ENCODE results near the gene KHNYN.

Gene KHNYN

GRCh38 chr14:24409956-24410355 is 19.8 kb upstream of the KHNYN start:
- H3K9ac ChIP-seq (ENCODE audit: low read length) = no peak overlapping the region
- TF ChIP-seq EZH2 (IDR thresholded peaks at IDR 0.05; ENCODE audit: borderline replicate concordance, low read length) (no peak), CTCF (IDR thresholded peaks at IDR 0.05; ENCODE audit: low read length) (no peak)
- peaks cover 28% of the 10 kb centered on the region for H3K4me1 ChIP-seq (ENCODE audit: insufficient read depth, low read length, severe bottlenecking)
- no peak overlapping the region for H3K4me3 ChIP-seq (ENCODE audit: low read depth, low read length, poor library complexity, severe bottlenecking)
- H3K27ac ChIP-seq (ENCODE audit: low read depth, low read length, poor library complexity, severe bottlenecking) = peak overlapping the region; percentile 61
- no peaks in the 10 kb centered on the region for H3K9me3 ChIP-seq (ENCODE audit: low read length)
- H3F3A ChIP-seq (ENCODE audit: insufficient read depth, low read length) = no peaks in the 10 kb centered on the region
- H4K20me1 ChIP-seq (ENCODE audit: insufficient read depth, low read length) = no peaks in the 10 kb centered on the region
- no peak overlapping the region for H2AFZ ChIP-seq (ENCODE audit: low read length)
- no peaks in the 10 kb centered on the region for H3K79me2 ChIP-seq (ENCODE audit: insufficient read depth, low read length)
- H3K36me3 ChIP-seq (ENCODE audit: insufficient read depth, low read length) = no peaks in the 10 kb centered on the region
- H3K4me2 ChIP-seq (ENCODE audit: low read length) = no peak overlapping the region
- no peaks in the 10 kb centered on the region for H3K9me2 ChIP-seq (ENCODE audit: low read depth, low read length)
- H3K27me3 ChIP-seq (ENCODE audit: insufficient read depth, low read length) = no peaks in the 10 kb centered on the region

GRCh38 chr14:24411443-24412389 is 18.0 kb upstream of the KHNYN start:
- H4K20me1 ChIP-seq (ENCODE audit: insufficient read depth, low read length) = no peaks in the 10 kb centered on the region
- H3K4me2 ChIP-seq (ENCODE audit: low read length) = no peak overlapping the region
- H3K9ac ChIP-seq (ENCODE audit: low read length) = no peak overlapping the region
- 0 out of 2 replicates have a peak, but pooled peaks cover 6% of the 10 kb centered on the region for H3K27me3 ChIP-seq (ENCODE audit: insufficient read depth, low read length)
- H3K27ac ChIP-seq (ENCODE audit: low read depth, low read length, poor library complexity, severe bottlenecking) = no peak overlapping the region
- no peak overlapping the region for H2AFZ ChIP-seq (ENCODE audit: low read length)
- no peaks in the 10 kb centered on the region for H3K9me2 ChIP-seq (ENCODE audit: low read depth, low read length)
- no peaks in the 10 kb centered on the region for H3K79me2 ChIP-seq (ENCODE audit: insufficient read depth, low read length)
- peaks cover 27% of the 10 kb centered on the region for H3K4me1 ChIP-seq (ENCODE audit: insufficient read depth, low read length, severe bottlenecking)
- no peak for TF ChIP-seq EZH2 (IDR thresholded peaks at IDR 0.05; ENCODE audit: borderline replicate concordance, low read length)
- peak; percentile 74 for TF ChIP-seq CTCF (IDR thresholded peaks at IDR 0.05; ENCODE audit: low read length)
- H3F3A ChIP-seq (ENCODE audit: insufficient read depth, low read length) = no peaks in the 10 kb centered on the region
- H3K36me3 ChIP-seq (ENCODE audit: insufficient read depth, low read length) = no peaks in the 10 kb centered on the region
- no peaks in the 10 kb centered on the region for H3K9me3 ChIP-seq (ENCODE audit: low read length)
- H3K4me3 ChIP-seq (ENCODE audit: low read depth, low read length, poor library complexity, severe bottlenecking) = no peak overlapping the region

- no peaks in the 10 kb centered on the region for H3K36me3 ChIP-seq (ENCODE audit: insufficient read depth, low read length)
- no peaks in the 10 kb centered on the region for H3F3A ChIP-seq (ENCODE audit: insufficient read depth, low read length)
- H3K9me2 ChIP-seq (ENCODE audit: low read depth, low read length) = no peaks in the 10 kb centered on the region
- H4K20me1 ChIP-seq (ENCODE audit: insufficient read depth, low read length) = no peaks in the 10 kb centered on the region
- no peak overlapping the region for H3K4me2 ChIP-seq (ENCODE audit: low read length)
- no peak overlapping the region for H3K27ac ChIP-seq (ENCODE audit: low read depth, low read length, poor library complexity, severe bottlenecking)
- 0 out of 2 replicates have a peak, but pooled peaks cover 6% of the 10 kb centered on the region for H3K27me3 ChIP-seq (ENCODE audit: insufficient read depth, low read length)
- no peak for TF ChIP-seq EZH2 (IDR thresholded peaks at IDR 0.05; ENCODE audit: borderline replicate concordance, low read length)
- no peak overlapping the region for H2AFZ ChIP-seq (ENCODE audit: low read length)
- peaks cover 12% of the 10 kb centered on the region for H3K4me1 ChIP-seq (ENCODE audit: insufficient read depth, low read length, severe bottlenecking)
- H3K79me2 ChIP-seq (ENCODE audit: insufficient read depth, low read length) = no peaks in the 10 kb centered on the region
- H3K4me3 ChIP-seq (ENCODE audit: low read depth, low read length, poor library complexity, severe bottlenecking) = no peak overlapping the region
- no peaks in the 10 kb centered on the region for H3K9me3 ChIP-seq (ENCODE audit: low read length)
- no peak overlapping the region for H3K9ac ChIP-seq (ENCODE audit: low read length)
Observed at GRCh38 chr14:24414077-24414476, 15.7 kb upstream of the KHNYN start.

All from OCI-LY1 (cell line).